K562 (cell line): ENCODE data around the gene ZNF454. TPM values are rescaled to one million over a fixed set of nuclear protein-coding genes. Genes with fewer than 3 reads are reported as not detected.

Experiments
- ATAC-seq: fragments of 200-7000 bp; cut with Tn5 transposase; 3 replicates; pipeline ENCODE4 v1.9.1; 2020; ENCODE audit warnings: moderate library complexity
- BruUV-seq: library from RNA; stranded (reverse); fragments of 400-500 nt; replicated peaks from 2 replicates; lab custom pipeline; 2021; lab: Mats Ljungman, UMichigan
- CTCF ChIA-PET: fragments of 300-600 bp; formaldehyde crosslinking; extraction: SDS; loops from one replicate; lab custom pipeline; 2021; ENCODE audit warnings: low intra/inter-chr PET ratio; lab: Yijun Ruan, JAX
- POLR2A ChIA-PET: fragments of 300-600, 350-650 bp; sonication (Branson Sonifier 250); formaldehyde crosslinking; extraction: SDS; loops from one replicate; lab custom pipeline; 2021; ENCODE audit warnings: antibody characterized with exemption, inconsistent platforms; lab: Yijun Ruan, JAX
- DNase-seq, 4 experiments: peaks; one replicate each; pipeline versions ENCODE4 v3.0.0 to v3.0.0-alpha.2; 2011 to 2018; ENCODE audit warnings: low spot score in 3 of 4, mixed read lengths in 3 of 4; ENCODE audit errors: extremely low read depth in 1 of 4
- FAIRE-seq: peaks from 2 replicates; lab custom pipeline; 2011; peaks lifted over from hg19 to GRCh38; lab: Jason Lieb, UNC
- H2AFZ ChIP-seq: 2 replicates; pipeline ENCODE4 v1.6.0; 2011; ENCODE audit warnings: low read depth, low read length, control low read depth, inconsistent platforms
- H3K27ac ChIP-seq: fragments of 200-600 bp; 3 replicates; pipeline ENCODE4 v1.8.0; 2011; ENCODE audit warnings: low read depth, mild to moderate bottlenecking, control low read depth, inconsistent platforms, low read length, moderate library complexity, mixed read lengths; ENCODE audit errors: extremely low read depth
- H3K27me3 ChIP-seq, 2 experiments: fragments of 300-600 bp in 1 of 2; 2 replicates in 1 of 2; 3 replicates in 1 of 2; pipeline versions ENCODE4 v1.6.0 to v1.8.0; 2011; ENCODE audit warnings: inconsistent platforms in 2 of 2, low read length in 2 of 2, mild to moderate bottlenecking in 1 of 2, mixed read lengths in 1 of 2, moderate library complexity in 1 of 2; ENCODE audit not compliant: control insufficient read depth in 2 of 2, insufficient read depth in 2 of 2
- H3K36me3 ChIP-seq: fragments of 300-600 bp; 3 replicates; pipeline ENCODE4 v1.8.0; 2011; ENCODE audit warnings: mild to moderate bottlenecking, low read length, inconsistent platforms; ENCODE audit not compliant: control insufficient read depth, insufficient read depth
- H3K4me1 ChIP-seq, 2 experiments: fragments of 200-600 bp in 1 of 2; replicated peaks in 1 of 2; 2 replicates in 1 of 2; 3 replicates in 1 of 2; pipeline versions ENCODE4 v1.5.1 to v1.8.0; 2011; ENCODE audit warnings: inconsistent platforms in 2 of 2, low read length in 2 of 2, mild to moderate bottlenecking in 1 of 2, mixed read lengths in 1 of 2, moderate library complexity in 1 of 2; ENCODE audit not compliant: control insufficient read depth in 2 of 2, insufficient read depth in 2 of 2
- H3K4me2 ChIP-seq: 2 replicates; pipeline ENCODE4 v1.6.1; 2011; ENCODE audit warnings: low read length, control low read depth, inconsistent platforms, mixed read lengths; ENCODE audit not compliant: insufficient read depth
- H3K4me3 ChIP-seq: fragments of 200-600 bp; sonication (generic), shearing (Covaris generic); 2 replicates; pipeline ENCODE4 v1.5.1; 2016; ENCODE audit warnings: control low read depth, inconsistent platforms
- H3K79me2 ChIP-seq: fragments of 200-600 bp; 3 replicates; pipeline ENCODE4 v1.8.0; 2011; ENCODE audit warnings: low read length, inconsistent platforms; ENCODE audit not compliant: control insufficient read depth, insufficient read depth
- H3K9ac ChIP-seq, 2 experiments: 2 replicates each; pipeline versions ENCODE4 v1.6.0 to v1.6.1; 2011; ENCODE audit warnings: low read depth in 2 of 2, low read length in 2 of 2, control low read depth in 1 of 2, inconsistent platforms in 1 of 2, mild to moderate bottlenecking in 1 of 2, mixed read lengths in 1 of 2; ENCODE audit not compliant: insufficient read depth in 1 of 2
- H3K9me1 ChIP-seq: one replicate; pipeline ENCODE4 v1.6.0; 2011; ENCODE audit warnings: inconsistent platforms, mild to moderate bottlenecking, low read length, moderate library complexity; ENCODE audit not compliant: control insufficient read depth, insufficient read depth
- H3K9me3 ChIP-seq: replicated peaks from 2 replicates; pipeline ENCODE4 v1.5.1; 2011; ENCODE audit warnings: low read depth, low read length, inconsistent platforms; ENCODE audit not compliant: control insufficient read depth, insufficient read depth
- H4K20me1 ChIP-seq: replicated peaks from 2 replicates; pipeline ENCODE4 v1.6.1; 2011; ENCODE audit warnings: low read length, inconsistent platforms, mixed read lengths; ENCODE audit not compliant: control insufficient read depth, insufficient read depth
- CAMTA2 ChIP-seq: fragments of 250-450 bp; sonication (Bioruptor Pico); conservative IDR thresholded peaks from 2 replicates; pipeline ENCODE4 v1.5.1; 2022
- CHAMP1 ChIP-seq: fragments of 450-650 bp; IDR thresholded peaks from 2 replicates; pipeline ENCODE4 v1.6.1; 2016; ENCODE audit warnings: mild to moderate bottlenecking
- CTBP1 ChIP-seq: fragments of 450-650 bp; IDR thresholded peaks from 2 replicates; pipeline ENCODE4 v1.6.1; 2016; ENCODE audit warnings: borderline replicate concordance
- KDM5B ChIP-seq: fragments of 200-600 bp; sonication (generic); IDR thresholded peaks from 2 replicates; pipeline ENCODE4 v1.6.1; 2012; ENCODE audit warnings: low read depth, mild to moderate bottlenecking, moderate library complexity, low read length, control low read depth, inconsistent platforms; ENCODE audit not compliant: insufficient replicate concordance
- KLF1 ChIP-seq: fragments of 450-650 bp; IDR thresholded peaks from 2 replicates; pipeline ENCODE4 v1.6.1; 2016; ENCODE audit warnings: missing genetic modification characterization, missing compliant biosample characterization
- NCOA6 ChIP-seq: fragments of 450-650 bp; IDR thresholded peaks from 2 replicates; pipeline ENCODE4 v1.6.1; 2017; ENCODE audit warnings: mild to moderate bottlenecking
- PATZ1 ChIP-seq: fragments of 250-450 bp; sonication (Bioruptor Pico); IDR thresholded peaks from 2 replicates; pipeline ENCODE4 v1.5.0; 2020; ENCODE audit warnings: mild to moderate bottlenecking, borderline replicate concordance
- PRMT5 ChIP-seq: sonication (generic); formaldehyde crosslinking; IDR thresholded peaks from 2 replicates; pipeline ENCODE4 v1.5.0; 2020; ENCODE audit warnings: missing genetic modification reagents
- RBM17 ChIP-seq: fragments of 200-400 bp; formaldehyde crosslinking; IDR thresholded peaks from 2 replicates; pipeline ENCODE4 v1.6.1; 2017; ENCODE audit warnings: low read depth, mild to moderate bottlenecking, low read length, borderline replicate concordance
- TEAD2 ChIP-seq: fragments of 450-650 bp; IDR thresholded peaks from 2 replicates; pipeline ENCODE4 v1.6.1; 2016; ENCODE audit warnings: missing genetic modification characterization, control low read depth, missing compliant biosample characterization
- XRCC4 ChIP-seq: IDR thresholded peaks from one replicate; pipeline ENCODE4 v1.6.1; 2011; ENCODE audit not compliant: insufficient read depth, insufficient read length; ENCODE audit errors: extremely low read depth
- ZNF165 ChIP-seq: fragments of 250-450 bp; sonication (Bioruptor Pico); IDR thresholded peaks from 2 replicates; pipeline ENCODE4 v1.4.0; 2020; ENCODE audit warnings: borderline replicate concordance
- ZNF175 ChIP-seq: fragments of 200-800 bp; sonication (Bioruptor generic); IDR thresholded peaks from 2 replicates; pipeline ENCODE4 v1.6.1; 2016; ENCODE audit warnings: low read depth, mild to moderate bottlenecking, missing genetic modification characterization, missing compliant biosample characterization
- ZNF280A ChIP-seq: fragments of 450-650 bp; IDR thresholded peaks from 2 replicates; pipeline ENCODE4 v1.6.1; 2018; ENCODE audit warnings: mild to moderate bottlenecking, low read depth; ENCODE audit not compliant: partially characterized antibody
- WGBS: fragments of 100-300 bp; shearing (Covaris generic); methylation state at CpG from one replicate; pipeline ENCODE4 v1.1.6; 2016; ENCODE audit warnings: low coverage, mixed read lengths; ENCODE audit not compliant: insufficient coverage; ENCODE audit errors: missing lambda C conversion rate; 5-methylcytosine and 5-hydroxymethylcytosine counted together
- in situ Hi-C: fragments of 300-500 bp; cut with MboI; formaldehyde crosslinking; loops from 4 replicates; pipeline ENCODE4 v1.15.0; 2018; ENCODE audit warnings: inconsistent platforms, mixed read lengths
- intact Hi-C: fragments of 100-400 bp; cut with micrococcal nuclease; formaldehyde crosslinking; loops from 2 replicates; pipeline ENCODE4 v1.14.2; 2022
- polyA plus RNA-seq, 8 experiments: library from polyadenylated mRNA; depleted of rRNA in 4 of 8; stranded (reverse) in 5 of 8; unstranded in 3 of 8; fragments of >200 nt; fragmentation: Nextera tagmentation in 2 of 8; fragmentation: Illumina TruSeq in 1 of 8; extraction: Ambion mirVana in 2 of 8; extraction: Trizol in 1 of 8; gene quantifications; 2 replicates each; pipeline versions ENCODE4 v1.2.1 to v1.2.3, GENCODE V29; 2011 to 2014; ENCODE audit warnings: inconsistent platforms in 1 of 8, missing spikeins in 1 of 8
- total RNA-seq, 7 experiments: library from RNA; depleted of rRNA in 6 of 7; stranded (reverse); fragments of >200 nt in 6 of 7; fragmentation: Illumina TruSeq in 2 of 7; extraction: Trizol in 2 of 7; gene quantifications; 2 replicates each; pipeline versions ENCODE4 v1.2.1 to v1.2.3, GENCODE V29; 2011 to 2021; ENCODE audit warnings: low replicate concordance in 1 of 7

Gene ZNF454
- total and polyA plus RNA-seq, 9 of the 15 experiments (the other 6 are each of a cell fraction or from before 2014, with no cell fraction given) = not detected

DNA sequence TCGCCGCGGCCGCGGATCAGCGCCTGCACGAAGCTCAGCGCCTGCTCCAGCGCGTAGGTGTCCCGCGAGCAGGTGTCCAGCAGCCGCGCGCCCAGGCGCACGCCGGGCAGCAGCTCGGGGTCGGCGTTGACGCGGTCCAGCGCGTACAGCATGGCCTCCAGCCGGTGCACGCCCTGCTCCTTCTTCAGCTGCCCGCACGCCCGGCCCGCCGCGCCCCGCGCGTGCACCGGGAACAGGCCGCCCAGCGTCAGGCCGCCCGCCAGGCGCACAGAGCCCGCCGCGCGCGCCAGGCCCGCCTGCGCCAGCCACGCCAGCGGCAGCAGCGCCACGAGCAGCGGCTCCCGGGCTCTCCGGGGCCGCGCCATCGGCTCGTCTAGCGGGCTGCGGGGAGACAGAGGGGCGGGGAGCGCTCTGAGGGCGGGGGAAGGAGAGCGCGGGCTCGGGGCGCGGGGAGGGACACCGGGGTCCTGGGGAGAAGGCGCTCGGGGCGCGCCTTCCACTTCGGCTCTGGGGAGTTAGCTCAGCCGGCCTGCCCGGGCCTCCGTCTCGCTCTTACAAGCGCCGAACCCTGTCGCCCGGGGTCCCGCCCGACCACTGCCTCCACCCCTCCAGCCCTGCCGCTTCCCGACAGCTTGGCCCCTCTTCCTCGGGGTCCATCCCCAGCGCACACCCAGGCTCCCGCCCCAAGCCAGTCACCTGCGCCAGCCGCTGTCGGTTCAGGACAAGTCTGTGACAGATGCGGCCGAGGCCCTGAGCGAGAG lies 53.8 kb downstream of the ZNF454 start, which contains the start of gene GRM6:
Gene GRM6, minus strand, starts transcription at position 741 of the 761 bp plus-strand sequence. Its CDS starts 376 bp downstream, at position 365.
- H3K36me3 ChIP-seq = no peaks in the 10 kb centered on the region
- no peaks in the 10 kb centered on the region for H4K20me1 ChIP-seq
- no peak for DNase-seq
- TF ChIP-seq PATZ1 (CRISPR knock-in tag) = no peak
- TF ChIP-seq RBM17 = no peak
- no peak for TF ChIP-seq TEAD2 (tag)
- TF ChIP-seq XRCC4 = no peak
- no peak for TF ChIP-seq ZNF280A
- no peak for TF ChIP-seq CHAMP1
- no peak for TF ChIP-seq ZNF175 (CRISPR knock-in tag)
- no peak for TF ChIP-seq PRMT5 (CRISPR knock-in tag)
- TF ChIP-seq KLF1 (tag) = no peak
- TF ChIP-seq KDM5B = no peak
- TF ChIP-seq CAMTA2 (CRISPR knock-in tag) = no peak
- no peak for TF ChIP-seq ZNF165 (CRISPR knock-in tag)
- no peak for TF ChIP-seq NCOA6
- TF ChIP-seq CTBP1 = no peak
- no peak within 1 kb of the TSS for H3K4me3 ChIP-seq
- no TSS peak for BruUV-seq
- ATAC-seq = no peak
- intact Hi-C loops = no loop called here
- H3K4me1 ChIP-seq = no peaks in the 10 kb centered on the region; a peak in 1 of 5 replicates
- H3K9ac ChIP-seq = no peak within 1 kb of the TSS
- no peak within 1 kb of the TSS for H3K27ac ChIP-seq
- in situ Hi-C loops = no loop called here
- no peaks in the 10 kb centered on the region for H3K9me1 ChIP-seq
- peaks cover 0 to 57% of the 10 kb centered on the region in 2 experiments; a peak in 2 of 5 replicates for H3K27me3 ChIP-seq
- no peak within 1 kb of the TSS for H3K4me2 ChIP-seq
- FAIRE-seq = no peak
- ChIA-PET POLR2A (no interaction called here), CTCF (no interaction called here)
- H3K9me3 ChIP-seq = no peaks in the 10 kb centered on the region
- WGBS = 16% methylated on average over 38 of the region's 97 CpGs
- H3K79me2 ChIP-seq = no peaks in the 10 kb centered on the region
- H2AFZ ChIP-seq = no peak within 1 kb of the TSS
